DND-41 (cell line): ENCODE results near the gene ZNF740.

Source experiments
- EZH2 ChIP-seq: IDR thresholded peaks from 3 replicates; pipeline ENCODE4 v1.6.1; 2012; ENCODE audit warnings: borderline replicate concordance, low read depth, mild to moderate bottlenecking, moderate library complexity, low read length, inconsistent platforms; ENCODE audit not compliant: severe bottlenecking
- TF ChIP-seq, protein P1 (sequence below): IDR thresholded peaks from 2 replicates; pipeline ENCODE4 v1.5.1; 2012; ENCODE audit warnings: borderline replicate concordance, low read length, moderate library complexity, mild to moderate bottlenecking; ENCODE audit not compliant: poor library complexity, severe bottlenecking; ENCODE audit errors: extremely low read depth

DNA sequence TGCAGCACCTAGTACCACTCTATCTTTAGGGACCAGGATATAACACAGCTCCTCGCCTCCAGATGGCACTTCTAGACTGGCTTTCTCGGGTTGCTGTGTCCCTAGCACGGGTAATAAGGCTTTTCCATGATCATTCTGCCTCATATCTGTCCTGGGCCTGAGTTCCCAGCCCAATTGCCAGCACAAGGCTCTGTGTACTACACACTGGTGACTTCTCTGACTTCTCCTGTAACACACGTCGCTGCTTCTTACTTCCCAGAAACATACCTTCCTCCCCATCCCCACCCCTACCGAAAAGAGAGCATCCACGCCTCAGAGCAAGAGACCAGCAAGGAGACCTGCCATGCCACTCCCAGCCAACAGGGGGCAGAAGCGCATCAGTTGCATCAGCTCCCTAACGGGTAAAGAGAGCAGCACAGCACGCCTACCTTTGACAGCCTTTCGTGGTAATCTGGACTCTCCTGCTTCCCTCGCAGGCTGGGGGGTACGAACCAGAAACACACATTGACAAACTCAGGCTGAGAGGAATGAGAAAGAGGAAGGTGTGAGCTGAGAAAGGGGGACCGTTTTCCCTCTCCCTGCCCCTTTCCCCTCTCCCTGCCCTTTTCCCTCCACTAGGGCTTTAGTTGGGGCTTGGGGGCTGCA lies 21.2 kb upstream of the ZNF740 start:
- TF ChIP-seq, protein P1, sequence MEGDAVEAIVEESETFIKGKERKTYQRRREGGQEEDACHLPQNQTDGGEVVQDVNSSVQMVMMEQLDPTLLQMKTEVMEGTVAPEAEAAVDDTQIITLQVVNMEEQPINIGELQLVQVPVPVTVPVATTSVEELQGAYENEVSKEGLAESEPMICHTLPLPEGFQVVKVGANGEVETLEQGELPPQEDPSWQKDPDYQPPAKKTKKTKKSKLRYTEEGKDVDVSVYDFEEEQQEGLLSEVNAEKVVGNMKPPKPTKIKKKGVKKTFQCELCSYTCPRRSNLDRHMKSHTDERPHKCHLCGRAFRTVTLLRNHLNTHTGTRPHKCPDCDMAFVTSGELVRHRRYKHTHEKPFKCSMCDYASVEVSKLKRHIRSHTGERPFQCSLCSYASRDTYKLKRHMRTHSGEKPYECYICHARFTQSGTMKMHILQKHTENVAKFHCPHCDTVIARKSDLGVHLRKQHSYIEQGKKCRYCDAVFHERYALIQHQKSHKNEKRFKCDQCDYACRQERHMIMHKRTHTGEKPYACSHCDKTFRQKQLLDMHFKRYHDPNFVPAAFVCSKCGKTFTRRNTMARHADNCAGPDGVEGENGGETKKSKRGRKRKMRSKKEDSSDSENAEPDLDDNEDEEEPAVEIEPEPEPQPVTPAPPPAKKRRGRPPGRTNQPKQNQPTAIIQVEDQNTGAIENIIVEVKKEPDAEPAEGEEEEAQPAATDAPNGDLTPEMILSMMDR: peak; percentile 100
- TF ChIP-seq EZH2: no peak
